ENCODE data around the gene JAM3. TPM values are rescaled to one million over a fixed set of nuclear protein-coding genes. Genes with fewer than 3 reads are reported as not detected.

JAM3 gene
- total RNA-seq: 14.4 and 49.5 TPM in 2 replicates

- peak; percentile 97 for DNase-seq
These were observed at the start of gene JAM3 for GRCh38 chr11:134068829-134069425. TSS of gene JAM3 (plus strand) at chr11:134069072. CDS start at chr11:134069084, 12 bp downstream.

- no peak for DNase-seq
These were observed 49.4 kb upstream of the JAM3 start for GRCh38 chr11:134019500-134019899.

GRCh38 chr11:134020598-134020997 is 48.3 kb upstream of the JAM3 start:
- no peak for DNase-seq

- DNase-seq: no peak
These were observed 47.5 kb upstream of the JAM3 start for GRCh38 chr11:134021326-134021725.

- DNase-seq: no peak
These were observed 46.1 kb upstream of the JAM3 start for GRCh38 chr11:134022748-134023147.

GRCh38 chr11:134024420-134025081 is 44.3 kb upstream of the JAM3 start:
- DNase-seq: no peak

- no peak for DNase-seq
These were observed 43.8 kb upstream of the JAM3 start for GRCh38 chr11:134025082-134025429.

- DNase-seq: no peak
These were observed 42.1 kb upstream of the JAM3 start for GRCh38 chr11:134026655-134027343.

GRCh38 chr11:134027671-134028070 is 41.2 kb upstream of the JAM3 start:
- no peak for DNase-seq

- DNase-seq: no peak
These were observed 40.4 kb upstream of the JAM3 start for GRCh38 chr11:134028368-134028920.

- no peak for DNase-seq
These were observed 38.0 kb upstream of the JAM3 start for GRCh38 chr11:134030853-134031252.

GRCh38 chr11:134032043-134032442 is 36.8 kb upstream of the JAM3 start:
- no peak for DNase-seq

- DNase-seq: no peak
These were observed 36.3 kb upstream of the JAM3 start for GRCh38 chr11:134032501-134033091.

GRCh38 chr11:134033276-134033675 is 35.6 kb upstream of the JAM3 start:
- DNase-seq: no peak

- peak; percentile 79 for DNase-seq
These were observed 35.0 kb upstream of the JAM3 start for GRCh38 chr11:134033696-134034491.

- no peak for DNase-seq
These were observed 34.1 kb upstream of the JAM3 start for GRCh38 chr11:134034496-134035381.

GRCh38 chr11:134036492-134037045 is 32.3 kb upstream of the JAM3 start:
- no peak for DNase-seq

GRCh38 chr11:134037046-134037908 is 31.6 kb upstream of the JAM3 start:
- peak; percentile 57 for DNase-seq

- no peak for DNase-seq
These were observed 29.9 kb upstream of the JAM3 start for GRCh38 chr11:134038897-134039470.

Data from dermis blood vessel endothelial cell (primary cell).